ENCODE data around the gene PATJ. TPM values are rescaled to one million over a fixed set of nuclear protein-coding genes. Genes with fewer than 3 reads are reported as not detected.

Gene PATJ
- total RNA-seq, 4 donors from 2014 or later: 119 to 299 (median 149) TPM

GRCh38 chr1:61983236-61983635 is 241.0 kb downstream of the PATJ start:
- no peaks in the 10 kb centered on the region for H3K9me3 ChIP-seq
- no peak for TF ChIP-seq EP300 (IDR thresholded peaks at IDR 0.05; ENCODE audit: low read depth)
- DNase-seq: no peak
- no peaks in the 10 kb centered on the region for H3K27me3 ChIP-seq
- no peaks in the 10 kb centered on the region for H3K36me3 ChIP-seq
- WGBS, 2 donors (ENCODE audit: low coverage in 1 of 2): 0 to 34% methylated on average over 1 of the region's 1 CpG
- H3K27ac ChIP-seq: no peak overlapping the region
- intact Hi-C loops (cut with DNase I; ENCODE audit: low total_unique reads) (no loop called here), in situ Hi-C loops (cut with MboI; ENCODE audit: low pct_ligation_motif_present in 1 of 4, low pct_unique_long_range_greater_than_20kb in 1 of 4, low sequenced_read_pairs in 3 of 4) (no loop called here)
- no peaks in the 10 kb centered on the region for H3K4me1 ChIP-seq
- no peak overlapping the region for H3K4me3 ChIP-seq

GRCh38 chr1:61992257-61992656 is 250.0 kb downstream of the PATJ start:
- Histone ChIP-seq H3K27me3 (no peaks in the 10 kb centered on the region), H3K36me3 (peaks cover 0 to 9% (median 0%) of the 10 kb centered on the region in 4 donors), H3K27ac (no peak overlapping the region), H3K4me3 (no peak overlapping the region), H3K9me3 (no peaks in the 10 kb centered on the region), H3K4me1 (no peaks in the 10 kb centered on the region)
- in situ Hi-C loops (cut with MboI; ENCODE audit: low pct_ligation_motif_present in 1 of 4, low pct_unique_long_range_greater_than_20kb in 1 of 4, low sequenced_read_pairs in 3 of 4) (no loop called here), intact Hi-C loops (cut with DNase I; ENCODE audit: low total_unique reads) (no loop called here)
- no peak for TF ChIP-seq POLR2AphosphoS5 (IDR thresholded peaks at IDR 0.05)
- no peak for TF ChIP-seq CTCF (IDR thresholded peaks at IDR 0.05)
- no peak for TF ChIP-seq EP300 (IDR thresholded peaks at IDR 0.05; ENCODE audit: low read depth)
- TF ChIP-seq POLR2A (IDR thresholded peaks at IDR 0.05): no peak
- DNase-seq: no peak
- WGBS, 2 donors (ENCODE audit: low coverage in 1 of 2): 89 to 97% methylated on average over 3 to 5 of the region's 5 CpGs

- Histone ChIP-seq H3K27ac (no peak overlapping the region), H3K4me3 (no peak overlapping the region), H3K27me3 (no peaks in the 10 kb centered on the region), H3K4me1 (no peaks in the 10 kb centered on the region), H3K9me3 (no peaks in the 10 kb centered on the region), H3K36me3 (peaks cover 0 to 9% (median 0%) of the 10 kb centered on the region in 4 donors)
- in situ Hi-C loops (cut with MboI; ENCODE audit: low pct_ligation_motif_present in 1 of 4, low pct_unique_long_range_greater_than_20kb in 1 of 4, low sequenced_read_pairs in 3 of 4) (no loop called here), intact Hi-C loops (cut with DNase I; ENCODE audit: low total_unique reads) (no loop called here)
- 77 to 86% methylated on average over 4 to 5 of the region's 5 CpGs for WGBS, 2 donors (ENCODE audit: low coverage in 1 of 2)
- no peak for DNase-seq
- TF ChIP-seq POLR2AphosphoS5 (IDR thresholded peaks at IDR 0.05) (no peak), POLR2A (IDR thresholded peaks at IDR 0.05) (no peak), EP300 (IDR thresholded peaks at IDR 0.05; ENCODE audit: low read depth) (no peak), CTCF (IDR thresholded peaks at IDR 0.05) (no peak)
These were observed 251.2 kb downstream of the PATJ start for GRCh38 chr1:61993331-61993961.

GRCh38 chr1:61995641-61996040 is 253.4 kb downstream of the PATJ start:
- in situ Hi-C loops (cut with MboI; ENCODE audit: low pct_ligation_motif_present in 1 of 4, low pct_unique_long_range_greater_than_20kb in 1 of 4, low sequenced_read_pairs in 3 of 4): no loop called here

More at GRCh38 chr1:61995641-61996040, 253.4 kb downstream of the PATJ start:
- intact Hi-C loops (cut with DNase I; ENCODE audit: low total_unique reads): no loop called here
- Histone ChIP-seq H3K36me3 (peaks cover 0 to 9% (median 0%) of the 10 kb centered on the region in 4 donors), H3K27me3 (no peaks in the 10 kb centered on the region), H3K27ac (no peak overlapping the region), H3K4me1 (no peaks in the 10 kb centered on the region), H3K9me3 (no peaks in the 10 kb centered on the region), H3K4me3 (no peak overlapping the region)
- TF ChIP-seq POLR2AphosphoS5 (IDR thresholded peaks at IDR 0.05): no peak
- no peak for TF ChIP-seq EP300 (IDR thresholded peaks at IDR 0.05; ENCODE audit: low read depth)
- TF ChIP-seq CTCF (IDR thresholded peaks at IDR 0.05): no peak
- TF ChIP-seq POLR2A (IDR thresholded peaks at IDR 0.05): no peak
- 97 to 100% methylated on average over 1 of the region's 1 CpG for WGBS, 2 donors (ENCODE audit: low coverage in 1 of 2)
- DNase-seq: no peak
